HEK293 (cell line): ENCODE results near the gene EGFL8.

Experiments
- ATF2 ChIP-seq: fragments of 450-650 bp; formaldehyde crosslinking; IDR thresholded peaks from 2 replicates; pipeline ENCODE4 v1.5.1; 2016; ENCODE audit warnings: missing biosample characterization, missing genetic modification characterization, low read depth
- CTCF ChIP-seq: fragments of 450-650 bp; formaldehyde crosslinking; IDR thresholded peaks from 2 replicates; pipeline ENCODE4 v1.5.1; 2016; ENCODE audit warnings: missing biosample characterization, missing genetic modification characterization
- ZBTB26 ChIP-seq: fragments of 450-650 bp; formaldehyde crosslinking; optimal IDR thresholded peaks from 2 replicates; pipeline ENCODE3; 2016; ENCODE audit warnings: missing biosample characterization, mild to moderate bottlenecking, missing genetic modification characterization
- ZBTB8A ChIP-seq: fragments of 450-650 bp; formaldehyde crosslinking; IDR thresholded peaks from 2 replicates; pipeline ENCODE4 v1.5.1; 2016; ENCODE audit warnings: missing biosample characterization, missing genetic modification characterization
- ZNF292 ChIP-seq: fragments of 450-650 bp; formaldehyde crosslinking; IDR thresholded peaks from 2 replicates; pipeline ENCODE4 v1.5.1; 2016; ENCODE audit warnings: low read depth, missing biosample characterization, missing genetic modification characterization, borderline replicate concordance
- ZNF521 ChIP-seq: fragments of 450-650 bp; formaldehyde crosslinking; IDR thresholded peaks from 2 replicates; pipeline ENCODE4 v1.5.1; 2017; ENCODE audit warnings: missing biosample characterization, mild to moderate bottlenecking, missing genetic modification characterization
- ZNF629 ChIP-seq: fragments of 450-650 bp; formaldehyde crosslinking; IDR thresholded peaks from 2 replicates; pipeline ENCODE4 v1.5.1; 2017; ENCODE audit warnings: missing biosample characterization, missing genetic modification characterization
- ZNF645 ChIP-seq: fragments of 450-650 bp; formaldehyde crosslinking; IDR thresholded peaks from 2 replicates; pipeline ENCODE4; 2016; ENCODE audit warnings: missing biosample characterization, missing genetic modification characterization
- ZNF747 ChIP-seq: fragments of 450-650 bp; formaldehyde crosslinking; IDR thresholded peaks from 2 replicates; pipeline ENCODE4 v1.5.1; 2016; ENCODE audit warnings: missing biosample characterization, missing genetic modification characterization
- ZNF777 ChIP-seq: fragments of 450-650 bp; formaldehyde crosslinking; IDR thresholded peaks from 2 replicates; pipeline ENCODE4 v1.5.1; 2017; ENCODE audit warnings: missing biosample characterization, missing genetic modification characterization, borderline replicate concordance
- ZSCAN23 ChIP-seq: fragments of 450-650 bp; formaldehyde crosslinking; IDR thresholded peaks from 2 replicates; pipeline ENCODE4 v1.5.1; 2016; ENCODE audit warnings: missing biosample characterization, missing genetic modification characterization

GRCh38 chr6:32128751-32129296 is 35.6 kb upstream of the EGFL8 start:
- TF ChIP-seq ZBTB8A (tag by site-specific recombination), result no peak
- no peak for TF ChIP-seq ZSCAN23 (tag by site-specific recombination)
- TF ChIP-seq CTCF (tag by site-specific recombination), result no peak
- TF ChIP-seq ZBTB26 (tag by site-specific recombination), result no peak
- TF ChIP-seq ZNF747 (tag by site-specific recombination), result no peak
- no peak for TF ChIP-seq ZNF777 (tag by site-specific recombination)
- no peak for TF ChIP-seq ATF2 (tag by site-specific recombination)
- no peak for TF ChIP-seq ZNF629 (tag by site-specific recombination)
- TF ChIP-seq ZNF645 (tag by site-specific recombination), result no peak
- TF ChIP-seq ZNF292 (tag by site-specific recombination), result no peak
- TF ChIP-seq ZNF521 (tag by site-specific recombination), result no peak
